Transverse colon (tissue), 3 donors: ENCODE results near the gene OR2B6.

Experiments used
- CTCF ChIP-seq, 5 experiments: fragments of 200-600 bp in 3 of 5; fragments of 450-650 bp in 2 of 5; sonication (generic) in 3 of 5; IDR thresholded peaks; 1 replicate in 2 of 5; 2 replicates in 3 of 5; pipeline ENCODE4 v1.5.1; 2016 to 2017; ENCODE audit warnings: antibody characterized with exemption in 5 of 5, inconsistent platforms in 3 of 5, mild to moderate bottlenecking in 2 of 5, moderate library complexity in 1 of 5
- POLR2A ChIP-seq: fragments of 450-650 bp; IDR thresholded peaks from one replicate; pipeline ENCODE4 v1.6.1; 2016; ENCODE audit warnings: antibody characterized with exemption, mild to moderate bottlenecking, moderate library complexity

GRCh38 chr6:27966816-27967426 lies 9.9 kb downstream of the OR2B6 start:
- TF ChIP-seq POLR2A (no peak), CTCF (IDR thresholded peaks at IDR 0.05) (no peak)
